GM12878 (cell line): Measurements from ENCODE around the gene ASPDH. TPM values are rescaled to one million over a fixed set of nuclear protein-coding genes. Genes with fewer than 3 reads are reported as not detected.
A peak's percentile ranks its signal among the peaks of the same experiment; 100 is the strongest.

Source experiments
- BCL11A ChIP-seq: IDR thresholded peaks from 2 replicates; pipeline ENCODE4 v1.6.1; 2011; ENCODE audit warnings: low read depth, low read length
- CHD2 ChIP-seq: IDR thresholded peaks from 2 replicates; pipeline ENCODE4 v1.6.1; 2011; ENCODE audit warnings: low read depth, low read length, improper control_type of control experiment, borderline replicate concordance
- FOXK2 ChIP-seq: fragments of 450-650 bp; IDR thresholded peaks from 2 replicates; pipeline ENCODE4 v1.6.1; 2017; ENCODE audit warnings: mild to moderate bottlenecking, moderate library complexity
- JUNB ChIP-seq: IDR thresholded peaks from 2 replicates; pipeline ENCODE4 v1.6.1; 2016; ENCODE audit warnings: antibody characterized with exemption, mild to moderate bottlenecking
- NFIC ChIP-seq: IDR thresholded peaks from 2 replicates; pipeline ENCODE4 v1.6.1; 2012; ENCODE audit warnings: low read depth, mild to moderate bottlenecking, inconsistent platforms, low read length, moderate library complexity
- RAD21 ChIP-seq: IDR thresholded peaks from 2 replicates; pipeline ENCODE4 v1.6.1; 2011; ENCODE audit warnings: mild to moderate bottlenecking, low read depth, low read length, moderate library complexity; ENCODE audit not compliant: insufficient read depth
- RELB ChIP-seq: fragments of 450-650 bp; IDR thresholded peaks from 2 replicates; pipeline ENCODE4 v1.6.1; 2017; ENCODE audit warnings: low read depth, mild to moderate bottlenecking, moderate library complexity
- SIN3A ChIP-seq: IDR thresholded peaks from 2 replicates; pipeline ENCODE4 v1.6.1; 2012; ENCODE audit warnings: low read depth, low read length, improper control_type of control experiment
- SUPT20H ChIP-seq: IDR thresholded peaks from 2 replicates; pipeline ENCODE4 v1.6.1; 2011; ENCODE audit warnings: low read depth, mild to moderate bottlenecking, low read length, moderate library complexity, borderline replicate concordance; ENCODE audit not compliant: control insufficient read depth
- SUZ12 ChIP-seq: fragments of 200-600 bp; sonication (generic); IDR thresholded peaks from one replicate; pipeline ENCODE4 v1.6.1; 2018; ENCODE audit warnings: antibody characterized with exemption, mild to moderate bottlenecking; ENCODE audit not compliant: unreplicated experiment
- ZBED1 ChIP-seq: IDR thresholded peaks from 2 replicates; pipeline ENCODE4 v1.6.1; 2016; ENCODE audit warnings: borderline replicate concordance
- ZNF24 ChIP-seq: fragments of 450-650 bp; IDR thresholded peaks from 2 replicates; pipeline ENCODE4 v1.6.1; 2017; ENCODE audit warnings: antibody characterized with exemption, mild to moderate bottlenecking
- ZSCAN29 ChIP-seq: fragments of 450-650 bp; IDR thresholded peaks from 2 replicates; pipeline ENCODE4 v1.6.1; 2017; ENCODE audit warnings: mild to moderate bottlenecking, moderate library complexity
- polyA plus RNA-seq, 11 experiments: library from polyadenylated mRNA; depleted of rRNA in 4 of 11; unstranded in 6 of 11; stranded (reverse) in 5 of 11; fragments of >200 nt; fragmentation: Nextera tagmentation in 4 of 11; fragmentation: Illumina TruSeq in 1 of 11; extraction: Ambion mirVana in 4 of 11; extraction: Trizol in 1 of 11; gene quantifications; 1 replicate in 1 of 11; 2 replicates in 10 of 11; pipeline versions ENCODE4 v1.2.1 to v1.2.3, GENCODE V29; 2011 to 2016; ENCODE audit warnings: inconsistent platforms in 2 of 11, missing spikeins in 2 of 11, low read depth in 1 of 11
- total RNA-seq, 4 experiments: library from RNA; depleted of rRNA in 3 of 4; stranded (reverse); fragments of >200 nt in 3 of 4; fragmentation: Illumina TruSeq in 1 of 4; extraction: Trizol in 1 of 4; gene quantifications; 2 replicates each; pipeline versions ENCODE4 v1.2.1 to v1.2.3, GENCODE V29; 2013 to 2021
- TF ChIP-seq, protein P1 (sequence below): fragments of 450-650 bp; formaldehyde crosslinking; IDR thresholded peaks from 2 replicates; pipeline ENCODE4 v1.4.0; 2022; ENCODE audit warnings: mild to moderate bottlenecking, moderate library complexity
- TF ChIP-seq, protein P2 (sequence below): fragments of 450-650 bp; IDR thresholded peaks from 2 replicates; pipeline ENCODE4 v1.6.1; 2017; ENCODE audit warnings: mild to moderate bottlenecking, moderate library complexity
- TF ChIP-seq, protein P3 (sequence below): fragments of 450-650 bp; IDR thresholded peaks from 2 replicates; pipeline ENCODE4 v1.6.1; 2017; ENCODE audit warnings: mild to moderate bottlenecking, moderate library complexity

The ASPDH gene
- total and polyA plus RNA-seq, 10 of the 15 experiments (the other 5 are each of a cell fraction or from before 2014, with no cell fraction given): not detected

DNA sequence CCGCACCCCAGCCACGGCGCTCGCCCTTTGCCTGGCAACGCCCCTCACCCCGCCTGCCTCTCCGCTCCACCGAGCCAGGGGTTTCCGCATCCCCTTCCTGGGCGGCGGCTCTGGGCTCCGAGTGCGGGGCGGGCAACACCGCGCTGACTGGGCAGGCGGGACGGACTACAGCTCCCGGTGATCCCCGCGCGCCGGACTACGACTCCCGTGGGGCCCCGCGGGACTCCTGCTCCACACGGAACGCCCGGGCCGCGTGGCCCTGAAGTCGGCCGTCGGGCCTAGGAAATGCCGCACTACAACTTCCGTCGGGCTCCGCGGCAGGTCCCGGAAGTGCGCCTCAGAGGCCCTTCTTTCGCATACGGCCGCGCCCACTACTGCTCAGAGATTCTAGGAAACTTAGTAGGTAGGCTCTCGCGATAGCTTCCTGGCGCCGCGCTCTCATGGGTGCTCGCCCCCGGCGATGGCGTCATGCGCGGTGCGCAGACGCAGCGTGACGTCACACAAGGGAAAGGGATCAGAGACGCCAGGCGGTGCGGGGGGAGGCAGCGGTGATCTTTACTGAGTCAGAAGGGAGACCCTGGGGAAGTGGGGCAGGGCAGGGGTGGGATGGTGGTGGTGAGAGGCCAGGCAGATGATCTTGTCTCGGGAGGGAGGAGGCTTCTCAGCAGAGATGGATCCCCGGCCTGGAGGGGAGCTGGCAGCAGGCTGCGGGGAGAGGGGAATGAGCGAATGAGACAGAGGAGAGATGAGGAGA lies 2.5 kb downstream of the ASPDH start, which contains the start of gene JOSD2 (continued):
- TF ChIP-seq, protein P1, sequence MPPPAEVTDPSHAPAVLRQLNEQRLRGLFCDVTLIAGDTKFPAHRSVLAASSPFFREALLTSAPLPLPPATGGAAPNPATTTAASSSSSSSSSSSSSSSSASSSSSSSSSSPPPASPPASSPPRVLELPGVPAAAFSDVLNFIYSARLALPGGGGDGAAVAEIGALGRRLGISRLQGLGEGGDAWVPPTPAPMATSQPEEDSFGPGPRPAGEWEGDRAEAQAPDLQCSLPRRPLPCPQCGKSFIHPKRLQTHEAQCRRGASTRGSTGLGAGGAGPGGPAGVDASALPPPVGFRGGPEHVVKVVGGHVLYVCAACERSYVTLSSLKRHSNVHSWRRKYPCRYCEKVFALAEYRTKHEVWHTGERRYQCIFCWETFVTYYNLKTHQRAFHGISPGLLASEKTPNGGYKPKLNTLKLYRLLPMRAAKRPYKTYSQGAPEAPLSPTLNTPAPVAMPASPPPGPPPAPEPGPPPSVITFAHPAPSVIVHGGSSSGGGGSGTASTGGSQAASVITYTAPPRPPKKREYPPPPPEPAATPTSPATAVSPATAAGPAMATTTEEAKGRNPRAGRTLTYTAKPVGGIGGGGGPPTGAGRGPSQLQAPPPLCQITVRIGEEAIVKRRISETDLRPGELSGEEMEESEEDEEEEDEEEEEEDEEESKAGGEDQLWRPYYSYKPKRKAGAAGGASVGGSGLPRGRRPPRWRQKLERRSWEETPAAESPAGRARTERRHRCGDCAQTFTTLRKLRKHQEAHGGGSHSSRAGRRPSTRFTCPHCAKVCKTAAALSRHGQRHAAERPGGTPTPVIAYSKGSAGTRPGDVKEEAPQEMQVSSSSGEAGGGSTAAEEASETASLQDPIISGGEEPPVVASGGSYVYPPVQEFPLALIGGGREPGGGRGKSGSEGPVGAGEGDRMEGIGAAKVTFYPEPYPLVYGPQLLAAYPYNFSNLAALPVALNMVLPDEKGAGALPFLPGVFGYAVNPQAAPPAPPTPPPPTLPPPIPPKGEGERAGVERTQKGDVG (CRISPR knock-in tag): no peak
- TF ChIP-seq, protein P2, sequence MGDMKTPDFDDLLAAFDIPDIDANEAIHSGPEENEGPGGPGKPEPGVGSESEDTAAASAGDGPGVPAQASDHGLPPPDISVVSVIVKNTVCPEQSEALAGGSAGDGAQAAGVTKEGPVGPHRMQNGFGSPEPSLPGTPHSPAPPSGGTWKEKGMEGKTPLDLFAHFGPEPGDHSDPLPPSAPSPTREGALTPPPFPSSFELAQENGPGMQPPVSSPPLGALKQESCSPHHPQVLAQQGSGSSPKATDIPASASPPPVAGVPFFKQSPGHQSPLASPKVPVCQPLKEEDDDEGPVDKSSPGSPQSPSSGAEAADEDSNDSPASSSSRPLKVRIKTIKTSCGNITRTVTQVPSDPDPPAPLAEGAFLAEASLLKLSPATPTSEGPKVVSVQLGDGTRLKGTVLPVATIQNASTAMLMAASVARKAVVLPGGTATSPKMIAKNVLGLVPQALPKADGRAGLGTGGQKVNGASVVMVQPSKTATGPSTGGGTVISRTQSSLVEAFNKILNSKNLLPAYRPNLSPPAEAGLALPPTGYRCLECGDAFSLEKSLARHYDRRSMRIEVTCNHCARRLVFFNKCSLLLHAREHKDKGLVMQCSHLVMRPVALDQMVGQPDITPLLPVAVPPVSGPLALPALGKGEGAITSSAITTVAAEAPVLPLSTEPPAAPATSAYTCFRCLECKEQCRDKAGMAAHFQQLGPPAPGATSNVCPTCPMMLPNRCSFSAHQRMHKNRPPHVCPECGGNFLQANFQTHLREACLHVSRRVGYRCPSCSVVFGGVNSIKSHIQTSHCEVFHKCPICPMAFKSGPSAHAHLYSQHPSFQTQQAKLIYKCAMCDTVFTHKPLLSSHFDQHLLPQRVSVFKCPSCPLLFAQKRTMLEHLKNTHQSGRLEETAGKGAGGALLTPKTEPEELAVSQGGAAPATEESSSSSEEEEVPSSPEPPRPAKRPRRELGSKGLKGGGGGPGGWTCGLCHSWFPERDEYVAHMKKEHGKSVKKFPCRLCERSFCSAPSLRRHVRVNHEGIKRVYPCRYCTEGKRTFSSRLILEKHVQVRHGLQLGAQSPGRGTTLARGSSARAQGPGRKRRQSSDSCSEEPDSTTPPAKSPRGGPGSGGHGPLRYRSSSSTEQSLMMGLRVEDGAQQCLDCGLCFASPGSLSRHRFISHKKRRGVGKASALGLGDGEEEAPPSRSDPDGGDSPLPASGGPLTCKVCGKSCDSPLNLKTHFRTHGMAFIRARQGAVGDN: no peak
- TF ChIP-seq SIN3A (peak; percentile 57; the same call in 1 of the 2 replicates), ZNF24 (no peak), BCL11A (no peak), FOXK2 (no peak), CHD2 (peak; percentile 100), RAD21 (no peak), SUZ12 (no peak), JUNB (no peak), ZSCAN29 (no peak), RELB (peak; percentile 31; the same call in 1 of the 2 replicates), SUPT20H (no peak), NFIC (no peak), ZBED1 (0 out of 2 replicates have a peak, but pooled peaks have one; percentile 43)
- TF ChIP-seq, protein P3, sequence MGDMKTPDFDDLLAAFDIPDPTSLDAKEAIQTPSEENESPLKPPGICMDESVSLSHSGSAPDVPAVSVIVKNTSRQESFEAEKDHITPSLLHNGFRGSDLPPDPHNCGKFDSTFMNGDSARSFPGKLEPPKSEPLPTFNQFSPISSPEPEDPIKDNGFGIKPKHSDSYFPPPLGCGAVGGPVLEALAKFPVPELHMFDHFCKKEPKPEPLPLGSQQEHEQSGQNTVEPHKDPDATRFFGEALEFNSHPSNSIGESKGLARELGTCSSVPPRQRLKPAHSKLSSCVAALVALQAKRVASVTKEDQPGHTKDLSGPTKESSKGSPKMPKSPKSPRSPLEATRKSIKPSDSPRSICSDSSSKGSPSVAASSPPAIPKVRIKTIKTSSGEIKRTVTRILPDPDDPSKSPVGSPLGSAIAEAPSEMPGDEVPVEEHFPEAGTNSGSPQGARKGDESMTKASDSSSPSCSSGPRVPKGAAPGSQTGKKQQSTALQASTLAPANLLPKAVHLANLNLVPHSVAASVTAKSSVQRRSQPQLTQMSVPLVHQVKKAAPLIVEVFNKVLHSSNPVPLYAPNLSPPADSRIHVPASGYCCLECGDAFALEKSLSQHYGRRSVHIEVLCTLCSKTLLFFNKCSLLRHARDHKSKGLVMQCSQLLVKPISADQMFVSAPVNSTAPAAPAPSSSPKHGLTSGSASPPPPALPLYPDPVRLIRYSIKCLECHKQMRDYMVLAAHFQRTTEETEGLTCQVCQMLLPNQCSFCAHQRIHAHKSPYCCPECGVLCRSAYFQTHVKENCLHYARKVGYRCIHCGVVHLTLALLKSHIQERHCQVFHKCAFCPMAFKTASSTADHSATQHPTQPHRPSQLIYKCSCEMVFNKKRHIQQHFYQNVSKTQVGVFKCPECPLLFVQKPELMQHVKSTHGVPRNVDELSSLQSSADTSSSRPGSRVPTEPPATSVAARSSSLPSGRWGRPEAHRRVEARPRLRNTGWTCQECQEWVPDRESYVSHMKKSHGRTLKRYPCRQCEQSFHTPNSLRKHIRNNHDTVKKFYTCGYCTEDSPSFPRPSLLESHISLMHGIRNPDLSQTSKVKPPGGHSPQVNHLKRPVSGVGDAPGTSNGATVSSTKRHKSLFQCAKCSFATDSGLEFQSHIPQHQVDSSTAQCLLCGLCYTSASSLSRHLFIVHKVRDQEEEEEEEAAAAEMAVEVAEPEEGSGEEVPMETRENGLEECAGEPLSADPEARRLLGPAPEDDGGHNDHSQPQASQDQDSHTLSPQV: 0 out of 2 replicates have a peak, but pooled peaks have one; percentile 51
